ENCODE results near the gene C5orf22. TPM values are rescaled to one million over a fixed set of nuclear protein-coding genes. Genes with fewer than 3 reads are reported as not detected.

C5orf22 gene
- 21.4 and 21.8 TPM in 2 replicates for total RNA-seq

DNA sequence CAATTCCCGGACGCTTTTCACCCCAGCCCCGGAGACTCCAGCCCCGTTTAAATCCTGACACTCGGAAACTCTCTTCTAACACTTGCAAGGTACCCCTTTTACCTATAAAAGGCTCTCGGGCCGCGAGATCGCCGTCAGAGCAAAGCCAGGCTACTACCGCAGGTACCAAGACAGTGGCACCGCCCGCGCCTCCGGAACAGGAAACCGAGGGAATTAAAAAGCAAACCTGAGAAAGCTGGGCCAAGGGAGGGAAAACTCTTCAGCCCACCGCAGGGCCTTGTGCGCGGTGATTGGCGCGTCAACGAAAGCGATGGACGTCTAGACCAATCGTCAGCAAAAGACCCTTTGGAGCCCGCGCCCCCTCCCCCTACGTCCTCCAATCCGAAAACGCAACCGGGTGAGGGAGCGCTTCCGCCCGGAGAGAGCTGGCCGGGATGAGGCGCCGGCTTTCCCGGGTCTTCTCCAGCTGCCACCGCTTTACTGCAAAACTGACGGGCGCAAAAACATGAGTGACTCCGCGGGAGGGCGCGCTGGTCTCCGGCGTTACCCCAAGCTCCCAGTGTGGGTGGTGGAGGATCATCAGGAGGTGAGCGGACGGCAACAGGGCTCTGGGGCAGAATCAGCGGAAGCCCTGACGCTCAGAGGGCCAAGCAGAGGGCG is at the start of gene C5orf22, which contains the start of gene DROSHA:
C5orf22 (plus strand) TSS at position 414 of the 660 bp plus-strand sequence; CDS start at position 506, 92 bp downstream.
DROSHA (minus strand) TSS at position 206 of the 660 bp plus-strand sequence. CDS start 3,034 bp downstream, outside the sequence.
- H3K4me1 ChIP-seq (ENCODE audit: insufficient read depth, low read length), result peaks cover 16% of the 10 kb centered on the region
- peak within 1 kb of the TSS; percentile 99 for H3K4me2 ChIP-seq (ENCODE audit: insufficient read depth, low read length)
- peaks cover 6% of the 10 kb centered on the region for H4K20me1 ChIP-seq (ENCODE audit: insufficient read depth, low read length)
- TF ChIP-seq, protein P1, sequence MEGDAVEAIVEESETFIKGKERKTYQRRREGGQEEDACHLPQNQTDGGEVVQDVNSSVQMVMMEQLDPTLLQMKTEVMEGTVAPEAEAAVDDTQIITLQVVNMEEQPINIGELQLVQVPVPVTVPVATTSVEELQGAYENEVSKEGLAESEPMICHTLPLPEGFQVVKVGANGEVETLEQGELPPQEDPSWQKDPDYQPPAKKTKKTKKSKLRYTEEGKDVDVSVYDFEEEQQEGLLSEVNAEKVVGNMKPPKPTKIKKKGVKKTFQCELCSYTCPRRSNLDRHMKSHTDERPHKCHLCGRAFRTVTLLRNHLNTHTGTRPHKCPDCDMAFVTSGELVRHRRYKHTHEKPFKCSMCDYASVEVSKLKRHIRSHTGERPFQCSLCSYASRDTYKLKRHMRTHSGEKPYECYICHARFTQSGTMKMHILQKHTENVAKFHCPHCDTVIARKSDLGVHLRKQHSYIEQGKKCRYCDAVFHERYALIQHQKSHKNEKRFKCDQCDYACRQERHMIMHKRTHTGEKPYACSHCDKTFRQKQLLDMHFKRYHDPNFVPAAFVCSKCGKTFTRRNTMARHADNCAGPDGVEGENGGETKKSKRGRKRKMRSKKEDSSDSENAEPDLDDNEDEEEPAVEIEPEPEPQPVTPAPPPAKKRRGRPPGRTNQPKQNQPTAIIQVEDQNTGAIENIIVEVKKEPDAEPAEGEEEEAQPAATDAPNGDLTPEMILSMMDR (IDR thresholded peaks at IDR 0.05; ENCODE audit: extremely low read depth, low read depth, low read length), result peak; percentile 7
- H3K4me3 ChIP-seq (ENCODE audit: insufficient read depth, low read length), result peak within 1 kb of the TSS; percentile 97
- no peaks in the 10 kb centered on the region for H3K27me3 ChIP-seq (ENCODE audit: insufficient read depth, low read length)
- H2AFZ ChIP-seq (ENCODE audit: low read length), result peak within 1 kb of the TSS; percentile 96
- peaks cover 63% of the 10 kb centered on the region for H3K79me2 ChIP-seq (ENCODE audit: insufficient read depth, low read length)
- peak within 1 kb of the TSS; percentile 87 for H3K27ac ChIP-seq (ENCODE audit: low read depth, low read length)
- peaks cover 49% of the 10 kb centered on the region for H3K36me3 ChIP-seq (ENCODE audit: insufficient read depth, low read length)
- peak; percentile 98 for DNase-seq (ENCODE audit: insufficient read length, low spot score, missing footprints)
- no peaks in the 10 kb centered on the region for H3K9me3 ChIP-seq (ENCODE audit: low read depth, low read length)

DNA sequence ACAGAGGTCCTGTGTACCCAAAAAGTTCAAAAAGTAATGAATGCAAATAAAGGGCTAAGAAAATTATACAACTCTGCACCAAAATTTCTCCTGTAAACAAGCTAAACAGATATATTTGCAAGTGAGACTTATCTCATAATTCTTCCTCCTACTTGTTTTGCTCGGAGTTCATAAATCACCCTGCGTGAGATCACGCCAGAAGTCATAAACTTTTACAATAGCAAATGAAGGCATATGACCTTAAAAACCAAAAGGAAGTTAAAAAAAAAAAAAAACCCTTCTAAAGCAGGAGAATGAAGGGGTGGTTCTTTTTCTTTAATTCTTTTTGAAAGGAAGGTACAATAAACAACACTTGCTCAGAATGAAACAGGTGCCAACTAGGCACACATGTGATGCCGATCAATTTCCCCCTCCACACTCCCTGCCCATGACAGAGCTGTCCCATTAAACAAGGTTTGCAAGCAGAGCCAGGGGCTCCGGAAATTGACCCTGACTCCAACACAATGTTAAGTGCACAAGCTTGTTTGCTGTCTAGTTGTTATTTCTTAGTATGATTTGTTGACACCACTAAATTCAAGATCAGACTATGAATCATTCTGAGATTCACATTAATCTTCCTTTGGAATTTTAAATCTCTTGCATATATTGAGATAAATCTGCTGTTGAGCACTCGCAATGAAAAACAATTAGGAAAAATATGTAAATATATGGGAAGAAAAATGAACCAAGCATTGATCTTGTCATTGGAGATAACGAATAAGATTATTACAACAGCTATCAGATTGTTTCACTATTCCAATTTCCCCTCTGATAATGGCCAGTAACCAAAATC is 46.5 kb upstream of the C5orf22 start:
- Histone ChIP-seq H3K27ac (ENCODE audit: low read depth, low read length) (no peak overlapping the region), H3K36me3 (ENCODE audit: insufficient read depth, low read length) (peaks cover 27% of the 10 kb centered on the region), H3K27me3 (ENCODE audit: insufficient read depth, low read length) (no peaks in the 10 kb centered on the region), H3K79me2 (ENCODE audit: insufficient read depth, low read length) (peaks cover 3% of the 10 kb centered on the region), H3K4me3 (ENCODE audit: insufficient read depth, low read length) (no peak overlapping the region), H3K4me2 (ENCODE audit: insufficient read depth, low read length) (no peak overlapping the region), H2AFZ (ENCODE audit: low read length) (no peak overlapping the region), H4K20me1 (ENCODE audit: insufficient read depth, low read length) (no peaks in the 10 kb centered on the region), H3K9me3 (ENCODE audit: low read depth, low read length) (no peaks in the 10 kb centered on the region), H3K4me1 (ENCODE audit: insufficient read depth, low read length) (peaks cover 16% of the 10 kb centered on the region)
- TF ChIP-seq, protein P1 (IDR thresholded peaks at IDR 0.05; ENCODE audit: extremely low read depth, low read depth, low read length), result no peak
- DNase-seq (ENCODE audit: insufficient read length, low spot score, missing footprints), result no peak

DNA sequence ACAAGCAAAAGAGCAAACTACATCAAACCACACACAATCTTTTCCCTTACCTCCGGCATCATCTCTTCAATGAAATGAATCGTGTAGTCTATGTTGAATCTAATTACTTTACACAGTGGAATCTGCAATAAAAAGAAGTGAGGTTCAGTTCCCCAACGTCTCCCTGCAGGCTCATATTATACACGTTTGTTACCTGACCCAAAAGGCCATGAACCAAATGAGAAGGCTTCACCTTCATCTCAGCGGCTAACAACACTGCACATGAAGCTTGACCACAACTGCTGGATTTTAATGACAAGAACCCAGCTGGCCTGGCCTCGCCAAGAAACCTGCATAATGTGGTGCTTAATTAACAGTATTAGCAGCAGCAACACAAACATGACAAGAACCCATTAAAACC is 45.7 kb upstream of the C5orf22 start:
- TF ChIP-seq, protein P1 (IDR thresholded peaks at IDR 0.05; ENCODE audit: extremely low read depth, low read depth, low read length), result no peak
- H3K4me1 ChIP-seq (ENCODE audit: insufficient read depth, low read length), result peaks cover 14% of the 10 kb centered on the region
- no peak for DNase-seq (ENCODE audit: insufficient read length, low spot score, missing footprints)
- no peaks in the 10 kb centered on the region for H3K9me3 ChIP-seq (ENCODE audit: low read depth, low read length)
- H2AFZ ChIP-seq (ENCODE audit: low read length), result no peak overlapping the region
- no peak overlapping the region for H3K4me3 ChIP-seq (ENCODE audit: insufficient read depth, low read length)
- no peaks in the 10 kb centered on the region for H4K20me1 ChIP-seq (ENCODE audit: insufficient read depth, low read length)
- H3K27ac ChIP-seq (ENCODE audit: low read depth, low read length), result no peak overlapping the region
- no peaks in the 10 kb centered on the region for H3K27me3 ChIP-seq (ENCODE audit: insufficient read depth, low read length)
- no peak overlapping the region for H3K4me2 ChIP-seq (ENCODE audit: insufficient read depth, low read length)
- peaks cover 30% of the 10 kb centered on the region for H3K36me3 ChIP-seq (ENCODE audit: insufficient read depth, low read length)
- peaks cover 3% of the 10 kb centered on the region for H3K79me2 ChIP-seq (ENCODE audit: insufficient read depth, low read length)

DNA sequence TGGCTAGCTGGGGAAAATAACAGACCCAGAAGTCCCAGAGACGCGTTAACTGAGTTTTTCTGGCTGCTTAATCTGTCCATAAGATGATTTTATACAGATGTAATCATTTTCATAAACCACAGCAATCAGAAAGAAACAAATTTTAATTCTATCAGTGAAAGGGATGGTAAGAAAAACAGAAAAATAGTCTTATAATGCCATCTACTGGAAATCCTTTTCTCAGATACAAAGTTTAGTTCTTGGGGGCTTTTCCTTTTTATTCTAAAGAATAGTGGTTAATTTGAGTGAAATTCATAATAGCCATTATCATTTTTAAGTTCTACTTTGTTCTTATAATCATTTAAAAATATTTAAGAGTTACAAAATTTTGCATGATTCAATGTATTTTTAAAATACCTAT is 44.6 kb upstream of the C5orf22 start:
- H3K4me3 ChIP-seq (ENCODE audit: insufficient read depth, low read length), result no peak overlapping the region
- no peak overlapping the region for H3K27ac ChIP-seq (ENCODE audit: low read depth, low read length)
- no peaks in the 10 kb centered on the region for H3K27me3 ChIP-seq (ENCODE audit: insufficient read depth, low read length)
- peaks cover 6% of the 10 kb centered on the region for H3K4me1 ChIP-seq (ENCODE audit: insufficient read depth, low read length)
- no peak overlapping the region for H3K4me2 ChIP-seq (ENCODE audit: insufficient read depth, low read length)
- H4K20me1 ChIP-seq (ENCODE audit: insufficient read depth, low read length), result no peaks in the 10 kb centered on the region
- no peak for DNase-seq (ENCODE audit: insufficient read length, low spot score, missing footprints)
- H3K79me2 ChIP-seq (ENCODE audit: insufficient read depth, low read length), result peaks cover 3% of the 10 kb centered on the region
- peaks cover 31% of the 10 kb centered on the region for H3K36me3 ChIP-seq (ENCODE audit: insufficient read depth, low read length)
- TF ChIP-seq, protein P1 (IDR thresholded peaks at IDR 0.05; ENCODE audit: extremely low read depth, low read depth, low read length), result peak; percentile 44
- H2AFZ ChIP-seq (ENCODE audit: low read length), result no peak overlapping the region
- H3K9me3 ChIP-seq (ENCODE audit: low read depth, low read length), result no peaks in the 10 kb centered on the region
